Neural progenitor cell (in vitro differentiated cells): ENCODE results near the gene GRIK1. TPM values are rescaled to one million over a fixed set of nuclear protein-coding genes. Genes with fewer than 3 reads are reported as not detected.
A peak's percentile ranks its signal among the peaks of the same experiment; 100 is the strongest.

ENCODE experiments used
- DNase-seq: peaks from one replicate; pipeline ENCODE4 v3.0.0-alpha.2; 2016; ENCODE audit warnings: low spot score
- H2AFZ ChIP-seq: fragments of 200-600 bp; sonication (generic); replicated peaks from 2 replicates; pipeline ENCODE4 v1.6.1; 2016; ENCODE audit warnings: antibody characterized with exemption
- H3F3A ChIP-seq: fragments of 200-600 bp; sonication (generic); 2 replicates; pipeline ENCODE4 v1.6.1; 2016; ENCODE audit warnings: antibody characterized with exemption, low read depth
- H3K27ac ChIP-seq: fragments of 200-600 bp; sonication (generic); 2 replicates; pipeline ENCODE4 v1.5.1; 2016; ENCODE audit warnings: mild to moderate bottlenecking
- H3K27me3 ChIP-seq: fragments of 200-600 bp; sonication (generic); 2 replicates; pipeline ENCODE4 v1.6.1; 2016; ENCODE audit warnings: mild to moderate bottlenecking, moderate library complexity
- H3K36me3 ChIP-seq: fragments of 200-600 bp; sonication (generic); 2 replicates; pipeline ENCODE4 v1.5.1; 2016
- H3K4me1 ChIP-seq: fragments of 200-600 bp; sonication (generic); 2 replicates; pipeline ENCODE4 v1.6.1; 2016; ENCODE audit warnings: mixed run types
- H3K4me2 ChIP-seq: fragments of 200-600 bp; sonication (generic); 2 replicates; pipeline ENCODE4 v1.6.1; 2016
- H3K4me3 ChIP-seq: fragments of 200-600 bp; sonication (generic); 2 replicates; pipeline ENCODE4 v1.5.1; 2016
- H3K79me2 ChIP-seq: fragments of 200-600 bp; sonication (generic); 2 replicates; pipeline ENCODE4 v1.6.1; 2016; ENCODE audit warnings: low read depth
- H3K9ac ChIP-seq: fragments of 200-600 bp; sonication (generic); 2 replicates; pipeline ENCODE4 v1.6.1; 2016
- H3K9me3 ChIP-seq: fragments of 200-600 bp; sonication (generic); 2 replicates; pipeline ENCODE4 v1.5.1; 2016; ENCODE audit warnings: low read depth
- H4K20me1 ChIP-seq: fragments of 200-600 bp; sonication (generic); 2 replicates; pipeline ENCODE4 v1.6.1; 2016; ENCODE audit warnings: low read depth
- H3K27ac Mint-ChIP-seq: 3 replicates; pipeline ENCODE4 v1.8.0; 2021; ENCODE audit warnings: mixed read lengths
- H3K27me3 Mint-ChIP-seq: 2 replicates; pipeline ENCODE4 v1.8.0; 2022; ENCODE audit warnings: low read depth, mild to moderate bottlenecking, inconsistent platforms, moderate library complexity, mixed read lengths; ENCODE audit not compliant: insufficient read depth
- H3K36me3 Mint-ChIP-seq: 3 replicates; pipeline ENCODE4 v1.8.0; 2021; ENCODE audit warnings: mixed read lengths
- H3K4me1 Mint-ChIP-seq: 3 replicates; pipeline ENCODE4 v1.8.0; 2021; ENCODE audit warnings: mixed read lengths
- H3K4me3 Mint-ChIP-seq: 3 replicates; pipeline ENCODE4 v1.8.0; 2021; ENCODE audit warnings: mild to moderate bottlenecking, moderate library complexity, mixed read lengths
- H3K9me3 Mint-ChIP-seq: 3 replicates; pipeline ENCODE4 v1.8.0; 2020; ENCODE audit warnings: mixed read lengths
- CTCF ChIP-seq: fragments of 200-600 bp; sonication (generic); IDR thresholded peaks from 2 replicates; pipeline ENCODE4 v1.5.1; 2017; ENCODE audit warnings: antibody characterized with exemption, mild to moderate bottlenecking
- EZH2 ChIP-seq: fragments of 200-600 bp; sonication (generic); IDR thresholded peaks from 2 replicates; pipeline ENCODE4 v1.6.1; 2017; ENCODE audit warnings: antibody characterized with exemption, mild to moderate bottlenecking, moderate library complexity
- EZH2phosphoT487 ChIP-seq: fragments of 200-600 bp; sonication (generic); IDR thresholded peaks from 2 replicates; pipeline ENCODE4 v1.6.1; 2017; ENCODE audit warnings: antibody characterized with exemption
- total RNA-seq: library from RNA; depleted of rRNA; stranded (reverse); fragments of >200 nt; gene quantifications from 2 replicates; pipeline ENCODE4 v1.2.3, GENCODE V29; 2015; ENCODE audit warnings: low replicate concordance

Gene GRIK1
- total RNA-seq, 1 donor from 2014 or later: 1.6 TPM

- Mint-ChIP-seq H3K36me3 (no peaks in the 10 kb centered on the region), H3K9me3 (no peaks in the 10 kb centered on the region), H3K4me3 (no peak overlapping the region), H3K4me1 (peaks cover 8% of the 10 kb centered on the region), H3K27me3 (peaks cover 4% of the 10 kb centered on the region), H3K27ac (no peak overlapping the region)
- Histone ChIP-seq H3K27ac (no peak overlapping the region), H3F3A (no peaks in the 10 kb centered on the region), H3K4me2 (no peak overlapping the region), H3K4me3 (no peak overlapping the region), H2AFZ (no peak overlapping the region), H3K79me2 (no peaks in the 10 kb centered on the region), H4K20me1 (no peaks in the 10 kb centered on the region), H3K9me3 (no peaks in the 10 kb centered on the region), H3K4me1 (no peaks in the 10 kb centered on the region), H3K9ac (no peak overlapping the region), H3K36me3 (no peaks in the 10 kb centered on the region), H3K27me3 (no peaks in the 10 kb centered on the region)
- DNase-seq: no peak
- TF ChIP-seq EZH2phosphoT487: no peak
- TF ChIP-seq EZH2: no peak
- TF ChIP-seq CTCF: no peak
Measured at GRCh38 chr21:29648710-29649240, 291.0 kb downstream of the GRIK1 start.

- peaks cover 4% of the 10 kb centered on the region for H3K27me3 Mint-ChIP-seq
- DNase-seq: no peak
- no peak overlapping the region for H3K27ac ChIP-seq
- no peaks in the 10 kb centered on the region for H3K36me3 Mint-ChIP-seq
- no peaks in the 10 kb centered on the region for H4K20me1 ChIP-seq
- no peak for TF ChIP-seq CTCF
- TF ChIP-seq EZH2: no peak
- no peak for TF ChIP-seq EZH2phosphoT487
- H3K4me1 Mint-ChIP-seq: peaks cover 8% of the 10 kb centered on the region
- no peaks in the 10 kb centered on the region for H3K36me3 ChIP-seq
- H3K27me3 ChIP-seq: no peaks in the 10 kb centered on the region
- H3K4me3 ChIP-seq: no peak overlapping the region
- H3K4me3 Mint-ChIP-seq: no peak overlapping the region
- H3K9me3 Mint-ChIP-seq: no peaks in the 10 kb centered on the region
- no peaks in the 10 kb centered on the region for H3K4me1 ChIP-seq
- H3F3A ChIP-seq: no peaks in the 10 kb centered on the region
- H3K79me2 ChIP-seq: no peaks in the 10 kb centered on the region
- no peak overlapping the region for H3K9ac ChIP-seq
- no peak overlapping the region for H3K4me2 ChIP-seq
- H3K9me3 ChIP-seq: no peaks in the 10 kb centered on the region
- peak overlapping the region; percentile 0 for H3K27ac Mint-ChIP-seq
- H2AFZ ChIP-seq: no peak overlapping the region
Measured at GRCh38 chr21:29647353-29647781, 292.4 kb downstream of the GRIK1 start.

GRCh38 chr21:29645666-29646553 is 293.9 kb downstream of the GRIK1 start:
- H3K9me3 ChIP-seq: no peaks in the 10 kb centered on the region
- DNase-seq: no peak
- no peak overlapping the region for H3K4me3 ChIP-seq
- Mint-ChIP-seq H3K9me3 (no peaks in the 10 kb centered on the region), H3K4me3 (no peak overlapping the region), H3K27ac (no peak overlapping the region), H3K27me3 (peaks cover 2% of the 10 kb centered on the region), H3K36me3 (peaks cover under 1% of the 10 kb centered on the region), H3K4me1 (peaks cover 8% of the 10 kb centered on the region)
- no peak overlapping the region for H3K9ac ChIP-seq
- no peaks in the 10 kb centered on the region for H3F3A ChIP-seq
- H3K4me2 ChIP-seq: no peak overlapping the region
- TF ChIP-seq EZH2phosphoT487 (no peak), CTCF (no peak), EZH2 (no peak)
- no peak overlapping the region for H3K27ac ChIP-seq
- H2AFZ ChIP-seq: no peak overlapping the region
- no peaks in the 10 kb centered on the region for H3K79me2 ChIP-seq
- H3K4me1 ChIP-seq: no peaks in the 10 kb centered on the region
- H3K27me3 ChIP-seq: no peaks in the 10 kb centered on the region
- H3K36me3 ChIP-seq: no peaks in the 10 kb centered on the region
- H4K20me1 ChIP-seq: no peaks in the 10 kb centered on the region
